HepG2 (cell line): ENCODE data around the gene ARL5C. TPM values are rescaled to one million over a fixed set of nuclear protein-coding genes. Genes with fewer than 3 reads are reported as not detected.

ENCODE experiments used
- ATAC-seq: fragments of 200-7000 bp; cut with Tn5 transposase; 3 replicates; pipeline ENCODE4 v1.9.1; 2020; ENCODE audit warnings: mild to moderate bottlenecking, moderate library complexity
- BruUV-seq: library from RNA; stranded (reverse); fragments of 400-500 nt; replicated peaks from 2 replicates; lab custom pipeline; 2021; lab: Mats Ljungman, UMichigan
- CTCF ChIA-PET: fragments of 300-600 bp; formaldehyde crosslinking; extraction: SDS; loops from one replicate; lab custom pipeline; 2021; ENCODE audit warnings: low total read pairs, inconsistent platforms, low intra/inter-chr PET ratio; lab: Yijun Ruan, JAX
- POLR2A ChIA-PET: fragments of 350-600 bp; sonication (Branson Sonifier 250); formaldehyde crosslinking; loops from one replicate; lab custom pipeline; 2020; ENCODE audit warnings: antibody characterized with exemption, inconsistent platforms; lab: Yijun Ruan, JAX
- DNase-seq: peaks from one replicate; pipeline ENCODE4 v3.0.0-alpha.2; 2015; ENCODE audit warnings: low spot score
- FAIRE-seq: peaks from 3 replicates; lab custom pipeline; 2011; peaks lifted over from hg19 to GRCh38; lab: Jason Lieb, UNC
- H2AFZ ChIP-seq: one replicate; pipeline ENCODE4 v1.6.1; 2011; ENCODE audit warnings: low read length, inconsistent platforms
- H3K27ac ChIP-seq: fragments of 300-600 bp; 3 replicates; pipeline ENCODE4 v1.8.0; 2011; ENCODE audit warnings: mixed run types, mild to moderate bottlenecking, mixed read lengths, low read length, inconsistent platforms; ENCODE audit not compliant: insufficient read depth; ENCODE audit errors: extremely low read length
- H3K27me3 ChIP-seq, 2 experiments: fragments of 200-600 bp in 1 of 2; 2 replicates in 1 of 2; 3 replicates in 1 of 2; pipeline versions ENCODE4 v1.6.0 to v1.8.0; 2011; ENCODE audit warnings: low read length in 2 of 2, mild to moderate bottlenecking in 2 of 2, moderate library complexity in 2 of 2, inconsistent platforms in 1 of 2; ENCODE audit not compliant: insufficient read depth in 2 of 2, control insufficient read depth in 1 of 2
- H3K36me3 ChIP-seq, 2 experiments: fragments of 200-600 bp in 1 of 2; replicated peaks in 1 of 2; 2 replicates in 1 of 2; 3 replicates in 1 of 2; pipeline versions ENCODE4 v1.5.1 to v1.8.0; 2011; ENCODE audit warnings: low read length in 2 of 2, inconsistent platforms in 1 of 2; ENCODE audit not compliant: insufficient read depth in 2 of 2, control insufficient read depth in 1 of 2
- H3K4me1 ChIP-seq: 2 replicates; pipeline ENCODE4 v1.5.1; 2012; ENCODE audit warnings: low read length, inconsistent platforms; ENCODE audit not compliant: insufficient read depth
- H3K4me2 ChIP-seq: 2 replicates; pipeline ENCODE4 v1.6.0; 2011; ENCODE audit warnings: low read depth, low read length, inconsistent platforms
- H3K4me3 ChIP-seq, 3 experiments: fragments of 200-600 bp in 1 of 3; sonication (generic), shearing (Covaris generic) in 1 of 3; replicated peaks in 1 of 3; 2 replicates each; pipeline ENCODE4 v1.5.1; 2011 to 2016; ENCODE audit warnings: low read length in 3 of 3, inconsistent platforms in 2 of 3, low read depth in 2 of 3, mild to moderate bottlenecking in 2 of 3, control low read depth in 1 of 3, mixed read lengths in 1 of 3; ENCODE audit not compliant: insufficient read depth in 1 of 3
- H3K79me2 ChIP-seq: one replicate; pipeline ENCODE4 v1.6.1; 2011; ENCODE audit warnings: low read length, inconsistent platforms; ENCODE audit not compliant: insufficient read depth
- H3K9ac ChIP-seq: 2 replicates; pipeline ENCODE4 v1.6.0; 2011; ENCODE audit warnings: mild to moderate bottlenecking, low read depth, low read length, inconsistent platforms; ENCODE audit not compliant: insufficient read depth
- H3K9me3 ChIP-seq: 2 replicates; pipeline ENCODE4 v1.5.1; 2012; ENCODE audit warnings: mild to moderate bottlenecking, low read length
- H4K20me1 ChIP-seq: 2 replicates; pipeline ENCODE4 v1.6.0; 2011; ENCODE audit warnings: inconsistent platforms, mild to moderate bottlenecking, low read length, moderate library complexity; ENCODE audit not compliant: insufficient read depth
- BRF2 ChIP-seq: sonication (generic); formaldehyde crosslinking; IDR thresholded peaks from 2 replicates; pipeline ENCODE4 v1.8.1; 2022; ENCODE audit warnings: mild to moderate bottlenecking, missing genetic modification reagents
- CTCF ChIP-seq: sonication (generic); formaldehyde crosslinking; IDR thresholded peaks from 2 replicates; pipeline ENCODE4 v1.5.0; 2020; ENCODE audit warnings: mild to moderate bottlenecking, missing genetic modification reagents, moderate library complexity
- IKZF5 ChIP-seq: IDR thresholded peaks from 2 replicates; pipeline ENCODE4 v1.6.1; 2018; ENCODE audit warnings: missing genetic modification reagents, mild to moderate bottlenecking, missing compliant biosample characterization
- IRF9 ChIP-seq: sonication (generic); formaldehyde crosslinking; IDR thresholded peaks from 2 replicates; pipeline ENCODE4 v1.8.0; 2022; ENCODE audit warnings: missing genetic modification reagents, mild to moderate bottlenecking, borderline replicate concordance
- RNF219 ChIP-seq: sonication (generic); formaldehyde crosslinking; IDR thresholded peaks from 2 replicates; pipeline ENCODE4 v1.5.0; 2020; ENCODE audit warnings: mild to moderate bottlenecking, missing genetic modification reagents
- ZBTB34 ChIP-seq: sonication (generic); formaldehyde crosslinking; IDR thresholded peaks from 2 replicates; pipeline ENCODE4 v1.8.0; 2022; ENCODE audit warnings: mild to moderate bottlenecking, missing genetic modification reagents
- ZFP37 ChIP-seq: sonication (generic); formaldehyde crosslinking; IDR thresholded peaks from 2 replicates; pipeline ENCODE4 v1.4.0; 2020; ENCODE audit warnings: missing genetic modification reagents, borderline replicate concordance
- ZNF136 ChIP-seq: sonication (generic); formaldehyde crosslinking; IDR thresholded peaks from 2 replicates; pipeline ENCODE4 v1.8.1; 2022; ENCODE audit warnings: low read depth, mild to moderate bottlenecking, moderate library complexity, missing genetic modification reagents
- ZNF160 ChIP-seq: sonication (generic); formaldehyde crosslinking; IDR thresholded peaks from 2 replicates; pipeline ENCODE4 v1.8.0; 2022; ENCODE audit warnings: mild to moderate bottlenecking, inconsistent platforms, missing genetic modification reagents
- WGBS: methylation state at CpG from one replicate; pipeline ENCODE4 v1.1.6; 2017; ENCODE audit warnings: low lambda C conversion rate; 5-methylcytosine and 5-hydroxymethylcytosine counted together
- in situ Hi-C: cut with HindIII; loops from 2 replicates; pipeline ENCODE4 v1.10.0; 2017; ENCODE audit warnings: low pct_unique_long_range_greater_than_20kb; ENCODE audit not compliant: extremely low pct_ligation_motif_present
- intact Hi-C: fragments of 100-400 bp; cut with micrococcal nuclease; formaldehyde crosslinking; loops from one replicate; pipeline ENCODE4 v1.10.0; 2022; ENCODE audit not compliant: unreplicated experiment
- polyA plus RNA-seq, 8 experiments: library from polyadenylated mRNA; depleted of rRNA in 3 of 8; stranded (reverse) in 7 of 8; unstranded in 1 of 8; fragments of >200 nt; fragmentation: Illumina TruSeq in 4 of 8; extraction: Trizol in 4 of 8; gene quantifications; 2 replicates each; pipeline versions ENCODE4 v1.2.1 to v1.2.3, GENCODE V29; 2011 to 2016; ENCODE audit warnings: low read depth in 4 of 8, missing spikeins in 1 of 8, mixed read lengths in 1 of 8; ENCODE audit not compliant: insufficient read depth in 1 of 8
- total RNA-seq, 5 experiments: library from RNA; depleted of rRNA; stranded (reverse); fragments of >200 nt; fragmentation: Illumina TruSeq; extraction: Trizol; gene quantifications; 2 replicates each; pipeline ENCODE4 v1.2.3, GENCODE V29; 2016; ENCODE audit warnings: low read depth in 1 of 5

The ARL5C gene
- total and polyA plus RNA-seq, 2 of the 13 experiments (the other 11 are each of a cell fraction or from before 2014, with no cell fraction given): not detected

- no peak for TF ChIP-seq CTCF (CRISPR knock-in tag)
These were observed 4.1 kb upstream of the ARL5C start (continued) for GRCh38 chr17:39170109-39170508.

- ChIA-PET POLR2A (no interaction called here), CTCF (no interaction called here)
- in situ Hi-C loops: loop anchor here (25.0 kb wide), 1 partner anchor 407 kb away; the partner anchor contains the start of gene PSMB3
- DNase-seq (no peak), ATAC-seq (no peak), FAIRE-seq (no peak)
- Histone ChIP-seq H3K36me3 (no peaks in the 10 kb centered on the region), H3K27me3 (peaks cover 4 to 27% of the 10 kb centered on the region in 2 experiments; a peak in 4 of 5 replicates), H3K79me2 (no peaks in the 10 kb centered on the region), H3K9me3 (no peaks in the 10 kb centered on the region), H3K4me2 (no peak overlapping the region), H2AFZ (no peak overlapping the region), H4K20me1 (no peaks in the 10 kb centered on the region; the same call in 1 of the 2 replicates), H3K9ac (no peak overlapping the region), H3K4me3 (no peak overlapping the region), H3K4me1 (peaks cover 7% of the 10 kb centered on the region; the same call in 1 of the 2 replicates), H3K27ac (no peak overlapping the region)
- WGBS: 76% methylated on average over 3 of the region's 3 CpGs
- intact Hi-C loops: no loop called here
- BruUV-seq: no TSS peak
- TF ChIP-seq BRF2 (CRISPR knock-in tag) (no peak), ZNF136 (CRISPR knock-in tag) (no peak), ZNF160 (CRISPR knock-in tag) (no peak), ZBTB34 (no peak), IRF9 (CRISPR knock-in tag) (no peak), IKZF5 (CRISPR knock-in tag) (no peak), RNF219 (CRISPR knock-in tag) (no peak), ZFP37 (no peak), CTCF (CRISPR knock-in tag) (no peak)
These were observed 3.6 kb upstream of the ARL5C start for GRCh38 chr17:39169518-39169917.
